Mesothelial cell of epicardium (in vitro differentiated cells): ENCODE measurements around the gene MSI1. TPM values are rescaled to one million over a fixed set of nuclear protein-coding genes. Genes with fewer than 3 reads are reported as not detected.

Source experiments
- DNase-seq, 2 experiments: peaks; one replicate each; pipeline ENCODE4 v3.0.0; 2021; ENCODE audit warnings: low spot score in 2 of 2; ENCODE audit not compliant: unreplicated experiment in 2 of 2
- H3K27ac Mint-ChIP-seq: 2 replicates; pipeline ENCODE4 v1.8.0; 2021; ENCODE audit warnings: mixed read lengths
- H3K27me3 Mint-ChIP-seq: 2 replicates; pipeline ENCODE4 v1.8.0; 2021; ENCODE audit warnings: low read depth, mixed read lengths
- H3K36me3 Mint-ChIP-seq: 2 replicates; pipeline ENCODE4 v1.8.0; 2021; ENCODE audit warnings: mixed read lengths
- H3K4me1 Mint-ChIP-seq: 2 replicates; pipeline ENCODE4 v1.8.0; 2021; ENCODE audit warnings: mixed read lengths
- H3K4me3 Mint-ChIP-seq: 2 replicates; pipeline ENCODE4 v1.8.0; 2021; ENCODE audit warnings: mild to moderate bottlenecking, moderate library complexity, mixed read lengths
- H3K9me3 Mint-ChIP-seq: 2 replicates; pipeline ENCODE4 v1.8.0; 2021; ENCODE audit warnings: mixed read lengths
- CTCF ChIP-seq: fragments of 200-600 bp; sonication (generic); IDR thresholded peaks from one replicate; pipeline ENCODE4 v1.5.0; 2021; ENCODE audit warnings: antibody characterized with exemption; ENCODE audit not compliant: unreplicated experiment
- total RNA-seq: library from RNA; stranded (reverse); gene quantifications from 3 replicates; pipeline ENCODE4 v1.2.1, GENCODE V29; 2021

Gene MSI1
- total RNA-seq, 1 donor from 2014 or later: 27.7 TPM

GRCh38 chr12:120364487-120364886 is 4.5 kb downstream of the MSI1 start:
- Mint-ChIP-seq H3K36me3 (peaks cover 10% of the 10 kb centered on the region), H3K9me3 (no peaks in the 10 kb centered on the region), H3K27me3 (peaks cover 3% of the 10 kb centered on the region), H3K4me3 (no peak overlapping the region), H3K27ac (peak overlapping the region; percentile 7), H3K4me1 (peaks cover 28% of the 10 kb centered on the region)
- DNase-seq: no peak
- no peak for TF ChIP-seq CTCF

DNA sequence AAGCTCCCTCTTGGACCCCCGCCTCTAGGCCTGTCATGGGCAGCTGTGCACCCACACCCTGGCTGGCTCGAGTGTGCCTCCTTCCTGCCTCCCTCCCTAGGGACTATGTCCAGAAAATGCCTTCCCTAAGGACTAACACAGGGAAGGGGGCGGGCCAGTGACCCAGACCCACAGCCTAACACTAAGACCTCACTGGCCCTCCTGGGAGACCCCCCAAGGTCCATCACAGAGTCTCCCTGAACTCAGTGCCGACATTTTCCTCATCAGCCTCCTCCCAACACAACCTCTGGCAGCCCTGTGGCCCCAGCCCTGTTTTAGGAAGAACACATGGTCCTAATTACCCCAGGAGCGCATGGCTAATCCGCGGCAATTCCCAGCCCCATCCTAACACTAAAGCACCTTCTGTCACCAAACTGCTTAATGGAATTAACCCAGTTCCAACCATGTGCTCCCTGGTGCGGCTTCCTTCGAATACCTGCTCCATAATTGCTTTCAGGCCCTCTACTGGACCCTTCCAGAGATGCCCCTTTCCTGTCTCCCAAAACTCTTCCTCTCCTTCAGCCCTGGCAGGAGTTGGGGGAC is 5.6 kb downstream of the MSI1 start:
- TF ChIP-seq CTCF: no peak
- H3K36me3 Mint-ChIP-seq: peaks cover 10% of the 10 kb centered on the region
- H3K4me1 Mint-ChIP-seq: peaks cover 27% of the 10 kb centered on the region
- H3K27ac Mint-ChIP-seq: peak overlapping the region; percentile 59
- peaks cover 2% of the 10 kb centered on the region for H3K27me3 Mint-ChIP-seq
- H3K9me3 Mint-ChIP-seq: no peaks in the 10 kb centered on the region
- H3K4me3 Mint-ChIP-seq: no peak overlapping the region
- DNase-seq: no peak

- H3K4me3 Mint-ChIP-seq: peak overlapping the region; percentile 79
- H3K4me1 Mint-ChIP-seq: peaks cover 25% of the 10 kb centered on the region
- H3K36me3 Mint-ChIP-seq: peaks cover 16% of the 10 kb centered on the region
- peak overlapping the region; percentile 95 for H3K27ac Mint-ChIP-seq
- H3K27me3 Mint-ChIP-seq: peaks cover 2% of the 10 kb centered on the region
- no peak for TF ChIP-seq CTCF
- no peak for DNase-seq
- no peaks in the 10 kb centered on the region for H3K9me3 Mint-ChIP-seq
These were observed 6.3 kb downstream of the MSI1 start for GRCh38 chr12:120362516-120363273.

- H3K27me3 Mint-ChIP-seq: no peaks in the 10 kb centered on the region
- no peak for TF ChIP-seq CTCF
- H3K4me3 Mint-ChIP-seq: peak overlapping the region; percentile 79
- DNase-seq: peak; percentile 71 to 85
- H3K4me1 Mint-ChIP-seq: peaks cover 17% of the 10 kb centered on the region
- peak overlapping the region; percentile 95 for H3K27ac Mint-ChIP-seq
- H3K9me3 Mint-ChIP-seq: no peaks in the 10 kb centered on the region
- H3K36me3 Mint-ChIP-seq: peaks cover 18% of the 10 kb centered on the region
These were observed 7.3 kb downstream of the MSI1 start for GRCh38 chr12:120361506-120362208.

DNA sequence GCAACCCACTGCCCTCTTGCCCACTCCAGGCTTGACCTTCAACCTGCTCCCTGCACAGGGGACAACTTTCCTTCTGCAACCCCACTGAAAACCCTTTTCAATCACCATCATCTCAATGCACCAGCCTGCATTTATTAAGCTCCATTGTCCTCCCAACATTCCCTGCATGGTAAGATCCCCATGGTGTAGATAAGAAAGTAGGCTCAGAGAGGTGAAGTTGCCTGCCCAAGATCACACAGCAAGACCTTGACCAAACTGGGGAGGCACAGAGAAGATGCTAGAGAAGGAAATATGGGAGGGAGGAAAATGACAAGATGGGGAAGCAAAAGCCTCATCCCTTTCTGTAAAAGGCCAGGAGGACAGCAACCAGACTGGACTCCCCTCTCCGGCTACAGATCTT is 9.8 kb downstream of the MSI1 start:
- H3K4me3 Mint-ChIP-seq: no peak overlapping the region
- H3K27me3 Mint-ChIP-seq: no peaks in the 10 kb centered on the region
- no peak for DNase-seq
- peaks cover 21% of the 10 kb centered on the region for H3K36me3 Mint-ChIP-seq
- peaks cover 17% of the 10 kb centered on the region for H3K4me1 Mint-ChIP-seq
- no peak for TF ChIP-seq CTCF
- H3K27ac Mint-ChIP-seq: no peak overlapping the region
- no peaks in the 10 kb centered on the region for H3K9me3 Mint-ChIP-seq
